Gastrocnemius medialis (tissue), 4 donors: Measurements from ENCODE around the gene PPP1R7.

Experiments used
- CTCF ChIP-seq, 5 experiments: fragments of 450-650 bp in 3 of 5; fragments of 200-600 bp in 2 of 5; sonication (generic) in 2 of 5; IDR thresholded peaks in 4 of 5; conservative IDR thresholded peaks in 1 of 5; 1 replicate in 4 of 5; 2 replicates in 1 of 5; pipeline ENCODE4 v1.5.1; 2016 to 2019; ENCODE audit warnings: antibody characterized with exemption in 5 of 5, mild to moderate bottlenecking in 3 of 5, moderate library complexity in 3 of 5
- POLR2A ChIP-seq, 2 donors: fragments of 450-650 bp; IDR thresholded peaks; one replicate each; pipeline ENCODE4 v1.6.1; 2017; ENCODE audit warnings: antibody characterized with exemption in 2 of 2, mild to moderate bottlenecking in 2 of 2, moderate library complexity in 2 of 2

GRCh38 chr2:241116606-241117560, 33.4 kb upstream of the PPP1R7 start:
- TF ChIP-seq POLR2A (IDR thresholded peaks at IDR 0.05) = no peak
- no peak for TF ChIP-seq CTCF (IDR thresholded peaks at IDR 0.05 in 4 of 5, conservative IDR thresholded peaks at IDR 0.05 in 1 of 5)
